HEK293 (cell line): ENCODE measurements around the gene RABAC1.

Source experiments
- EGR2 ChIP-seq: fragments of 450-650 bp; formaldehyde crosslinking; IDR thresholded peaks from 2 replicates; pipeline ENCODE4 v1.5.1; 2016; ENCODE audit warnings: low read depth, missing biosample characterization, missing genetic modification characterization
- GFI1B ChIP-seq: fragments of 450-650 bp; formaldehyde crosslinking; IDR thresholded peaks from 2 replicates; pipeline ENCODE4 v1.5.1; 2016; ENCODE audit warnings: missing biosample characterization, missing genetic modification characterization
- KLF7 ChIP-seq: fragments of 450-650 bp; formaldehyde crosslinking; IDR thresholded peaks from 2 replicates; pipeline ENCODE4 v1.5.1; 2016; ENCODE audit warnings: missing biosample characterization, missing genetic modification characterization, borderline replicate concordance
- OVOL3 ChIP-seq: fragments of 450-650 bp; formaldehyde crosslinking; IDR thresholded peaks from 2 replicates; pipeline ENCODE4 v1.5.1; 2016; ENCODE audit warnings: missing biosample characterization, missing genetic modification characterization
- PRDM10 ChIP-seq: fragments of 450-650 bp; formaldehyde crosslinking; IDR thresholded peaks from 2 replicates; pipeline ENCODE4 v1.5.1; 2016; ENCODE audit warnings: missing biosample characterization, missing genetic modification characterization
- SALL2 ChIP-seq: fragments of 450-650 bp; formaldehyde crosslinking; IDR thresholded peaks from 2 replicates; pipeline ENCODE4 v1.5.0; 2017; ENCODE audit warnings: missing biosample characterization, mild to moderate bottlenecking, missing genetic modification characterization, borderline replicate concordance
- SP2 ChIP-seq: fragments of 450-650 bp; formaldehyde crosslinking; IDR thresholded peaks from 2 replicates; pipeline ENCODE4 v1.5.1; 2016; ENCODE audit warnings: missing biosample characterization, missing genetic modification characterization
- SP7 ChIP-seq: fragments of 450-650 bp; formaldehyde crosslinking; IDR thresholded peaks from 2 replicates; pipeline ENCODE4 v1.5.1; 2016; ENCODE audit warnings: missing biosample characterization, missing genetic modification characterization
- TRIM28 ChIP-seq: IDR thresholded peaks from 2 replicates; pipeline ENCODE4 v1.6.1; 2011; ENCODE audit warnings: low read length, control low read depth, borderline replicate concordance
- ZBTB26 ChIP-seq: fragments of 450-650 bp; formaldehyde crosslinking; optimal IDR thresholded peaks from 2 replicates; pipeline ENCODE3; 2016; ENCODE audit warnings: missing biosample characterization, mild to moderate bottlenecking, missing genetic modification characterization
- ZFP3 ChIP-seq: fragments of 450-650 bp; formaldehyde crosslinking; IDR thresholded peaks from 2 replicates; pipeline ENCODE4 v1.5.1; 2016; ENCODE audit warnings: low read depth, missing biosample characterization, missing genetic modification characterization
- ZIC2 ChIP-seq: fragments of 450-650 bp; formaldehyde crosslinking; IDR thresholded peaks from 2 replicates; pipeline ENCODE4 v1.5.1; 2016; ENCODE audit warnings: missing biosample characterization, missing genetic modification characterization
- ZNF10 ChIP-seq: fragments of 450-650 bp; formaldehyde crosslinking; IDR thresholded peaks from 2 replicates; pipeline ENCODE4 v1.5.1; 2017; ENCODE audit warnings: missing biosample characterization, missing genetic modification characterization
- ZNF112 ChIP-seq: fragments of 450-650 bp; formaldehyde crosslinking; IDR thresholded peaks from 2 replicates; pipeline ENCODE4 v1.5.0; 2017; ENCODE audit warnings: missing biosample characterization, missing genetic modification characterization
- ZNF148 ChIP-seq: fragments of 450-650 bp; formaldehyde crosslinking; IDR thresholded peaks from 2 replicates; pipeline ENCODE4 v1.5.0; 2017; ENCODE audit warnings: missing biosample characterization, missing genetic modification characterization, borderline replicate concordance
- ZNF169 ChIP-seq: fragments of 450-650 bp; formaldehyde crosslinking; IDR thresholded peaks from 2 replicates; pipeline ENCODE4 v1.5.1; 2016; ENCODE audit warnings: missing biosample characterization, missing genetic modification characterization
- ZNF211 ChIP-seq: fragments of 450-650 bp; formaldehyde crosslinking; IDR thresholded peaks from 2 replicates; pipeline ENCODE4 v1.5.1; 2016; ENCODE audit warnings: low read depth, missing biosample characterization, missing genetic modification characterization
- ZNF221 ChIP-seq: fragments of 450-650 bp; formaldehyde crosslinking; IDR thresholded peaks from 2 replicates; pipeline ENCODE4 v1.5.1; 2017; ENCODE audit warnings: missing biosample characterization, missing genetic modification characterization, borderline replicate concordance
- ZNF24 ChIP-seq: fragments of 450-650 bp; formaldehyde crosslinking; IDR thresholded peaks from 2 replicates; pipeline ENCODE4 v1.5.1; 2016; ENCODE audit warnings: missing biosample characterization, missing genetic modification characterization
- ZNF335 ChIP-seq: fragments of 450-650 bp; formaldehyde crosslinking; conservative IDR thresholded peaks from 2 replicates; pipeline ENCODE4 v1.5.1; 2016; ENCODE audit warnings: missing biosample characterization, missing genetic modification characterization
- ZNF510 ChIP-seq: fragments of 450-650 bp; formaldehyde crosslinking; IDR thresholded peaks from 2 replicates; pipeline ENCODE4 v1.5.1; 2018; ENCODE audit warnings: mild to moderate bottlenecking, missing genetic modification characterization, missing biosample characterization; ENCODE audit not compliant: insufficient replicate concordance
- ZNF555 ChIP-seq: fragments of 450-650 bp; formaldehyde crosslinking; conservative IDR thresholded peaks from 2 replicates; pipeline ENCODE4 v1.5.1; 2017; ENCODE audit warnings: missing biosample characterization, mild to moderate bottlenecking, missing genetic modification characterization, inconsistent platforms
- ZNF571 ChIP-seq: fragments of 450-650 bp; formaldehyde crosslinking; IDR thresholded peaks from 2 replicates; pipeline ENCODE4 v1.5.0; 2017; ENCODE audit warnings: missing biosample characterization, missing genetic modification characterization
- ZNF585B ChIP-seq: fragments of 450-650 bp; formaldehyde crosslinking; IDR thresholded peaks from 2 replicates; pipeline ENCODE4 v1.5.1; 2016; ENCODE audit warnings: missing biosample characterization, missing genetic modification characterization
- ZNF624 ChIP-seq: fragments of 450-650 bp; formaldehyde crosslinking; IDR thresholded peaks from 2 replicates; pipeline ENCODE4 v1.5.1; 2017; ENCODE audit warnings: missing biosample characterization, missing genetic modification characterization
- ZNF664 ChIP-seq: fragments of 450-650 bp; formaldehyde crosslinking; IDR thresholded peaks from 2 replicates; pipeline ENCODE4 v1.5.1; 2016; ENCODE audit warnings: missing biosample characterization, missing genetic modification characterization
- ZNF76 ChIP-seq: fragments of 450-650 bp; formaldehyde crosslinking; IDR thresholded peaks from 2 replicates; pipeline ENCODE4; 2016; ENCODE audit warnings: low read depth, missing biosample characterization, missing genetic modification characterization, borderline replicate concordance
- TF ChIP-seq, protein P1 (sequence below): fragments of 450-650 bp; formaldehyde crosslinking; IDR thresholded peaks from 2 replicates; pipeline ENCODE4 v1.5.1; 2016; ENCODE audit warnings: missing biosample characterization, missing genetic modification characterization
- TF ChIP-seq, protein P2 (sequence below): fragments of 450-650 bp; formaldehyde crosslinking; IDR thresholded peaks from 2 replicates; pipeline ENCODE4 v1.5.1; 2016; ENCODE audit warnings: missing biosample characterization, missing genetic modification characterization

The RABAC1 gene

DNA sequence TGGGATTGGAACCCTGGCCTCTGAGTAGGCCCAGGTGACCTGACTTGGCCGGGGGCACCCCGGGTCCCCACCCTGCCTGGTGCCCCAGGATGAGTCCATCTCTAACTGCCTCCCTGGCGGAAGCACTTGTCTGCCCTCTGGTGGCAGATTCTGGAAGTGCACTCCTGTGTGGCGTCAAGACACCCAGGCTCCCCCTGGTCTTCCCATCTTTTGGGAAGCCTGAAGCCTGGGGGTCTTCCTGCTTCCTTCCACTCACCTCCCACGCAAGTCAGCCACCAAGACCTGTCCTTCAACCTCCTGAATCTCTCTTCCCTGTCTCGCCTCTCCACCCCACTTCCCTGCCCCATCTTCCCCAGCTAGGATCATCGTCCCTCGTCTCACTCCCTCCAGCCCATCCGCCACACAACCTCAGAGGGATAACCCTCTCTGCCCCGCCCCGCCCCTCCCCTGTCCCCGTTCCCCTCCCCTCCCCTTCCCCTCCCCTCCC lies 7.4 kb downstream of the RABAC1 start (continued):
- TF ChIP-seq, protein P1, sequence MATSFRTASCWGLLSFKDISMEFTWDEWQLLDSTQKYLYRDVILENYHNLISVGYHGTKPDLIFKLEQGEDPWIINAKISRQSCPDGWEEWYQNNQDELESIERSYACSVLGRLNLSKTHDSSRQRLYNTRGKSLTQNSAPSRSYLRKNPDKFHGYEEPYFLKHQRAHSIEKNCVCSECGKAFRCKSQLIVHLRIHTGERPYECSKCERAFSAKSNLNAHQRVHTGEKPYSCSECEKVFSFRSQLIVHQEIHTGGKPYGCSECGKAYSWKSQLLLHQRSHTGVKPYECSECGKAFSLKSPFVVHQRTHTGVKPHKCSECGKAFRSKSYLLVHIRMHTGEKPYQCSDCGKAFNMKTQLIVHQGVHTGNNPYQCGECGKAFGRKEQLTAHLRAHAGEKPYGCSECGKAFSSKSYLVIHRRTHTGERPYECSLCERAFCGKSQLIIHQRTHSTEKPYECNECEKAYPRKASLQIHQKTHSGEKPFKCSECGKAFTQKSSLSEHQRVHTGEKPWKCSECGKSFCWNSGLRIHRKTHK (tag by site-specific recombination): no peak
- TF ChIP-seq ZNF221 (tag by site-specific recombination) (no peak), ZNF211 (tag by site-specific recombination) (no peak), GFI1B (tag by site-specific recombination) (peak; percentile 53; the same call in 1 of the 2 replicates), ZNF148 (no peak), ZNF112 (tag by site-specific recombination) (no peak), SALL2 (tag by site-specific recombination) (no peak), ZNF10 (tag by site-specific recombination) (no peak), ZNF571 (tag by site-specific recombination) (no peak), ZNF510 (tag by site-specific recombination) (no peak), ZNF335 (tag by site-specific recombination) (0 out of 2 replicates have a peak, but pooled peaks have one; percentile 23), ZFP3 (tag by site-specific recombination) (no peak), PRDM10 (tag by site-specific recombination) (peak; percentile 86), ZIC2 (tag by site-specific recombination) (no peak), ZNF76 (no peak), KLF7 (tag by site-specific recombination) (no peak), ZBTB26 (tag by site-specific recombination) (no peak), SP7 (tag by site-specific recombination) (peak; percentile 64; the same call in 1 of the 2 replicates), ZNF24 (tag by site-specific recombination) (no peak), ZNF585B (no peak), ZNF169 (tag by site-specific recombination) (no peak), ZNF664 (no peak), SP2 (0 out of 2 replicates have a peak, but pooled peaks have one; percentile 17), ZNF624 (no peak), ZNF555 (tag by site-specific recombination) (no peak), TRIM28 (no peak), OVOL3 (tag by site-specific recombination) (no peak), EGR2 (tag by site-specific recombination) (no peak)
- TF ChIP-seq, protein P2, sequence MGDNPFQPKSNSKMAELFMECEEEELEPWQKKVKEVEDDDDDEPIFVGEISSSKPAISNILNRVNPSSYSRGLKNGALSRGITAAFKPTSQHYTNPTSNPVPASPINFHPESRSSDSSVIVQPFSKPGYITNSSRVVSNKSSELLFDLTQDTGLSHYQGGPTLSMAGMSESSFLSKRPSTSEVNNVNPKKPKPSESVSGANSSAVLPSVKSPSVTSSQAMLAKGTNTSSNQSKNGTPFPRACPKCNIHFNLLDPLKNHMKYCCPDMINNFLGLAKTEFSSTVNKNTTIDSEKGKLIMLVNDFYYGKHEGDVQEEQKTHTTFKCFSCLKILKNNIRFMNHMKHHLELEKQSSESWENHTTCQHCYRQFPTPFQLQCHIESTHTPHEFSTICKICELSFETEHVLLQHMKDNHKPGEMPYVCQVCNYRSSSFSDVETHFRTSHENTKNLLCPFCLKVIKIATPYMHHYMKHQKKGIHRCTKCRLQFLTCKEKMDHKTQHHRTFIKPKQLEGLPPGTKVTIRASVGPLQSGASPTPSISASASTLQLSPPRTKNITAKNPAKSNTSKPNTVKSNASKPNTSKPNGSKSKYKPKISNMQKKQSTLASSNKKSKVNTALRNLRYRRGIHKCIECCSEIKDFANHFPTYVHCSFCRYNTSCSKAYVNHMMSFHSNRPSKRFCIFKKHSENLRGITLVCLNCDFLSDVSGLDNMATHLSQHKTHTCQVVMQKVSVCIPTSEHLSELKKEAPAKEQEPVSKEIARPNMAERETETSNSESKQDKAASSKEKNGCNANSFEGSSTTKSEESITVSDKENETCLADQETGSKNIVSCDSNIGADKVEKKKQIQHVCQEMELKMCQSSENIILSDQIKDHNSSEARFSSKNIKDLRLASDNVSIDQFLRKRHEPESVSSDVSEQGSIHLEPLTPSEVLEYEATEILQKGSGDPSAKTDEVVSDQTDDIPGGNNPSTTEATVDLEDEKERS (tag by site-specific recombination): no peak; the same call in 1 of the 2 replicates
